Amniotic stem cell (primary cell): Measurements from ENCODE around the gene RPH3AL.
"Not testable (repeated sequence)": the region's sequence is repeated elsewhere in the genome, so short reads cannot be mapped to it uniquely, and the experiment has no call there.

Experiments used
- DNase-seq: peaks from one replicate; lab custom pipeline; 2025; lab: John Stamatoyannopoulos, UW

The RPH3AL gene

DNA sequence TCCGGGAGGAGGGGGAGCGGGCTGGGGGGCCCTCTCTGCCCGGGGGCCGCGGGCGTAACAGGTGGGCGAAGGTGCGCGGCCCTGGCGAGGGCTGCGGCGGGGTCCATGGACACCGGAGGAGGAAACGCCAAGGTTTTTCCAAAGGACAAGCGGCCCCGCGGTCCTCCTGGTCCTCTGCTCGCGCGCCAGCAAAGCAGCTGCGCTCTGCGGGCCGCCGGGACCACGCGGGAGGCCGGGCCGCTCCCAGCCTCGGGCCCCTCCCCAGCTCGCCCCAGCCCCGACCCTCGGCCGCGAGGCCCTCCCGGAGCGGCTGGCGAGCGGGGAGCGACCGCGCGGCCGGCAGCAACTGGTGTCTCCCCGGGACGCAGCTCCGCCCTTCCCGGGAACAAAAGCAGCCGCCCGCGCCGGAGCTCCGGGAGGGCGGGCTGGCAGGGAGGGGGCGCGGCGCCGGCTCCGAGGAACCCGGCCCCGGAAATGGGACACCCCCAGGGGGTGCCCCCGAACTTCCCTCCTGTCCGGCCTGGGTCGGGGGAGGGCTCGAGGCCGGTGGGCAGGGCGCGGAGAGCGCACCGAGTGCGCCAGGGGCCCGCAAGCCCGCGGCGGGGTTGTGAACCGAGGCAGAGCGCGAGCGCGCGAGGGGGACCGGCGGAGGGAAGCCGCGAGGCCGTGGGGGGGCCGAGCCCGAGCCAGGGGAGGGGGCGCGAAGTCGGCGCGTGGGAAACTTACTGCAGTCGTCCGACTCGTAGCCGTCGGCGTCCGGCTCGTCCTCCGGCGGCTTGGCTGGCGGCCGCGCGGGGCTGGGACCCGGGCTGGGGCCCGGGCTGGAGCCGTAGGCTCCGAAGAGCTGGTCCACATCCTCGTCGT lies 172.0 kb downstream of the RPH3AL start:
- DNase-seq, result no peak

DNA sequence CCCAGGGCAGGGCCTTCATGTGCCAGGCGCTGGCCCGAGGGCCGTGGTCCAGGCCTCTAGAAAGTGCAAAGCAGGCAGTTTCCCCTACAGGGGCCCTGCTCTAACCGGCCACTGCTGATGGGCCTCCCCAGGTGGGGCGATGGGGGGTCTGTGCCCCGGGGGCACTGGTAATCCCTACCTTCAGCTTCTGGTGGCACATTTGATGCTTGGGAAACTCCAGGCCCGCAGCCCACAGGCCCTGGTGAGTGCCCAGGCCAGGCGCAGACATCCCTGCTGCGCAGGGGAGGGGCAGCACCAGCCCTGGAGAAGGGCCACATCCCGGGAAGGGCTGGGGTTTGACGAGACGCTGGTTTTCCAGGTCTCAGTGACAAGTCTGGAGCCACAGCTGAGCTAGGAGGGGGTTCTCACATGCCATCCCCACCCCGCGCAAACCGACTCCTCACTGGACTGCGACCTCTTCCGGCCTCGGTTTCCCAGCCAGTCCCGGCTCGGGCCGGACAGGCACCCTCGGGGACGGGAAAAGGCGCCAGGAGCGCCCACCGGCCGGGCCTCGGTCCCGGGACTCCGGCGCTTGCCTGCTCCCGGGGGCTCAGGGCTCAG lies 172.7 kb downstream of the RPH3AL start:
- DNase-seq, result no peak

- no peak for DNase-seq
These were observed 173.6 kb downstream of the RPH3AL start for GRCh38 chr17:179066-179432.

DNA sequence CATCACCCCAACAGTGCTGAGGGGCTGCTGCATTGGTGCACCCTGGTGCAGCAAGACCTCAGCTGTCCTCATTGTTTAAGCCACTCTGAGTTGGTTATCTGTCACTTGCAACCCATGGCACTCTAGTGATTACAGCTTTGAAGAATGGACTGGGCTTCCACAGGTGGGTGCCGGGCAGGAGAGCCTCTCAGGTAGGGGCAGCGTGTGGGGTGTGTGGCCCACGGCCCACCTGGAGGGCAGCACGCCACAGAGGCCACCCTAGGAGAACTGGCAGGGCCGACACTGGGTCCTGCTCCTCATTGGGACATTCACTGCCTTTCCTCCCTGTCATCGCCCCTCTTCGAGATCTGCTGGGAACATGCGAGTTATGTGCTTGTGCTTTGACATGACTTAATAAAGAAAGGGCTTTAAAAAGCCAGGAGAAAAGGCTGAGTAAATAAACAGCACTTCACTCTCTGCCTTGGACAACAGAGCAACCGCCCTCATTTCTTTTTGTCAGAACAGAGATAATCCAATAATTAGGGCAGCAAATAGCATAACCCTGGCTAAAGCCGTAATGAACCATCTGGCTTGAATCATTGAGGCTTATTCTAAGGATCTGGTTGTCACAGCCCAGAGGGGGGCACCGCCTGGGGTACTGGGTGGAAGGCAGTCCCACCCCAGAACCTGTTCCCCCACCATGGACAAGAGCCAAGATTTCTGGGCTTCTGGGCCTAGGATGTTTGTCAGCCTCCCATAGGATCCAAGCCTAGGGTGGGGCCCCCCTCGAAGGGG lies 174.1 kb downstream of the RPH3AL start:
- no peak for DNase-seq

DNA sequence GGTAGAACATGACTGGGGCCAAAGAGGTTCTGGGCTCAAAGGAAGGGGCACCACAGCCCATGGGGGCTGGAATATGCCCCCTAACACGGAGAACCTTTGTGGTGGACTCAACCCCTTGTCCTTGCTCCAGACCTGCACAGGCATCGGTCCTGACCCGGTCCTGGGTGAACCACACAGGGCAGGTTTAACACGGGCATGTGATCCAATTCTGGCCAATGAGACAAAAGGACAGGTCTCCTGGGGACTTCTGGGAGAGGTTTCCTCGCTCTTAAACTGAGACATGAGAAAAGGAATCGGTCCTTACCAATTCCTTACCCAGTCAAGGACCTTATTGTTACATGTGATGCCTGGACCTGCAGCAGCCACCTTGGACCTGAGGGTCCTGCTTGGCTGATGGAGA lies 174.8 kb downstream of the RPH3AL start:
- DNase-seq, result no peak

GRCh38 chr17:177155-177554 lies 175.5 kb downstream of the RPH3AL start:
- no peak for DNase-seq

- no peak for DNase-seq
These were observed 179.3 kb downstream of the RPH3AL start for GRCh38 chr17:173166-173911.

GRCh38 chr17:172401-172800 lies 180.2 kb downstream of the RPH3AL start:
- no peak for DNase-seq

- DNase-seq, result no peak
These were observed 180.7 kb downstream of the RPH3AL start for GRCh38 chr17:171871-172270.

DNA sequence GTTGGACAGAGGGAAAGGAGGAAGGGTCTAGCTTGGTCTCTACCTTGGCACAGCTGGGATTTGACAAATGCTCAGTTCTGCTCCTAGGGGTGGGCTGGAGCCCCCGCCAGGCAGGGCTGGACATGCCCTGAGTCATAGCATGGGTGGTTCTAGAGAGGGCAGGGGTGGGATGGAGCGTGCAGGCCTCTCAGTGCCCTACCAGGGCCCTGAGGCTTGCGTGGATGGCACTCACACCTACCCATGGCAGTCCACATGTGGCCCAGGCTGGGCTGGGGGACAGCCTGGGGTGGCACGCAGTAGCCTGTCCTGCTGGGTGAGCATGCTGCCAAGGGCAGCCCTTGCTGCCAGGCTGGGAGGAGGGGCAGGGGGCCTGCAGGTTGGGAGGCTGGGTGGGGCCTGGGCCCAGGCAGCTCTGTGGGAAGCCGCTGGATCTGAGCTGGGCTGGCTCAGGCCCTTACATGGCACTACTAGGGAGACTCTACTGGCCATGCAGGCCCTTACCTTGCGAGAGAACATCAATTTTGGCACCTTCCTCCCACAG lies 182.4 kb downstream of the RPH3AL start:
- DNase-seq, result no peak

DNA sequence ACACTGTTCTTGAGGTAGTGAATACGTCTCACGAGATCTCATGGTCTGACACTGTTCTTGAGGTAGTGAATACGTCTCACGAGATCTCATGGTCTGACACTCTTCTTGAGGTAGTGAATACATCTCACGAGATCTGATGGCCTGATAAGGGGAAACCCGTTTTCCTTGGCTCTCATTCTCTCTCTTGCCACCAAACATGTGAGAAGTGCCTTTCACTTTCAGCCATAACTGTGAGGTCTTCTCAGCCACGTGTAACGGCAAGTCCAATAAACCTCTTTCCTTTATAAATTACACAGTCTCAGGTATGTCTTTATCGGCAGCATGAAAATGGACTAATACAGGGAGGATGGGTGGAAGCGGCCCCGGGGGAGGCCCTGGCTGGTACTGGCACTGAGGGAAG lies 184.0 kb downstream of the RPH3AL start:
- DNase-seq, result not testable (repeated sequence)

- no peak for DNase-seq
These were observed 186.7 kb downstream of the RPH3AL start for GRCh38 chr17:165939-166338.

GRCh38 chr17:164303-165235 lies 188.0 kb downstream of the RPH3AL start:
- DNase-seq, result no peak

- no peak for DNase-seq
These were observed 189.0 kb downstream of the RPH3AL start for GRCh38 chr17:163514-164098.

GRCh38 chr17:162689-163088 lies 189.9 kb downstream of the RPH3AL start:
- DNase-seq, result no peak
